GM13976 (cell line): ENCODE measurements around the gene ACSS2.

Experiments used
- DNase-seq: peaks from one replicate; pipeline ENCODE4 v3.0.0; 2012; ENCODE audit warnings: low spot score
- CTCF ChIP-seq: IDR thresholded peaks from 2 replicates; pipeline ENCODE4 v1.5.1; 2012; ENCODE audit warnings: borderline replicate concordance, mild to moderate bottlenecking; ENCODE audit not compliant: insufficient read depth; ENCODE audit errors: extremely low read depth, missing control alignments, control extremely low read depth
- in situ Hi-C: fragments of 300-500 bp; cut with MboI; formaldehyde crosslinking; loops from one replicate; pipeline ENCODE4 v1.12.0; 2022; ENCODE audit warnings: low sequenced_read_pairs, mixed read lengths, inconsistent platforms; ENCODE audit not compliant: unreplicated experiment

ACSS2 gene

GRCh38 chr20:34951252-34951651, 74.8 kb downstream of the ACSS2 start:
- in situ Hi-C loops = no loop called here
- no peak for DNase-seq
- TF ChIP-seq CTCF = no peak

- no peak for DNase-seq
- in situ Hi-C loops = no loop called here
- TF ChIP-seq CTCF = no peak
Observed at GRCh38 chr20:34951652-34952051, 75.2 kb downstream of the ACSS2 start.

GRCh38 chr20:34952671-34953070, 76.3 kb downstream of the ACSS2 start:
- in situ Hi-C loops = no loop called here
- DNase-seq = no peak
- TF ChIP-seq CTCF = no peak

GRCh38 chr20:34953960-34954359, 77.5 kb downstream of the ACSS2 start:
- no peak for DNase-seq
- in situ Hi-C loops = no loop called here
- no peak for TF ChIP-seq CTCF

GRCh38 chr20:34954904-34955230, 78.5 kb downstream of the ACSS2 start:
- DNase-seq = no peak
- in situ Hi-C loops = no loop called here
- no peak for TF ChIP-seq CTCF

GRCh38 chr20:34955231-34956040, 79.0 kb downstream of the ACSS2 start, which contains the start of the genes GSS and MYH7B:
Gene GSS (minus strand): TSS chr20:34955806. CDS start chr20:34951852, 3,954 bp downstream.
Gene MYH7B (plus strand): TSS chr20:34955868. CDS start chr20:34978006, 22,138 bp downstream.
- in situ Hi-C loops = no loop called here
- peak; percentile 98 for DNase-seq
- TF ChIP-seq CTCF = peak; percentile 41
